CD4-positive, CD25-positive, alpha-beta regulatory T cell (primary cell): Measurements from ENCODE around the gene EFCAB5. TPM values are rescaled to one million over a fixed set of nuclear protein-coding genes. Genes with fewer than 3 reads are reported as not detected.
"Not testable (repeated sequence)": the region's sequence is repeated elsewhere in the genome, so short reads cannot be mapped to it uniquely, and the experiment has no call there.

Experiments
- ATAC-seq, 2 donors: fragments of 150-1000 bp; cut with Tn5 transposase; one replicate each; pipeline ENCODE4 v1.10.0; 2021; ENCODE audit warnings: low read depth in 2 of 2, moderate number of reproducible peaks in 2 of 2, moderate library complexity in 1 of 2
- DNase-seq, 3 donors: peaks; one replicate each; pipeline versions ENCODE4 v3.0.0 to v3.0.0-alpha.2; 2012 to 2022; ENCODE audit warnings: mixed read lengths in 1 of 3
- H3K27ac ChIP-seq: one replicate; pipeline ENCODE4 v1.7.0; 2013; ENCODE audit warnings: mild to moderate bottlenecking, low read length; ENCODE audit not compliant: insufficient read depth, poor library complexity, severe bottlenecking
- H3K27me3 ChIP-seq: one replicate; pipeline ENCODE4 v1.7.0; 2013; ENCODE audit warnings: low read length; ENCODE audit not compliant: control insufficient read depth, insufficient read depth
- H3K36me3 ChIP-seq: one replicate; pipeline ENCODE4 v1.7.0; 2013; ENCODE audit warnings: mild to moderate bottlenecking, low read length, moderate library complexity; ENCODE audit not compliant: control insufficient read depth, insufficient read depth
- H3K4me1 ChIP-seq: 2 replicates; pipeline ENCODE4 v1.7.0; 2013; ENCODE audit warnings: mild to moderate bottlenecking, low read length; ENCODE audit not compliant: insufficient read depth, control insufficient read depth, poor library complexity, severe bottlenecking
- H3K4me3 ChIP-seq: one replicate; pipeline ENCODE4 v1.7.0; 2013; ENCODE audit warnings: low read depth, mild to moderate bottlenecking, low read length, moderate library complexity
- H3K9me3 ChIP-seq, 2 experiments: 1 replicate in 1 of 2; 2 replicates in 1 of 2; pipeline ENCODE4 v1.7.0; 2013; ENCODE audit warnings: low read length in 2 of 2, mild to moderate bottlenecking in 1 of 2, moderate library complexity in 1 of 2; ENCODE audit not compliant: control insufficient read depth in 2 of 2
- H3K27ac Mint-ChIP-seq, 3 donors: one replicate each; pipeline ENCODE4 v1.8.0; 2020 to 2022; ENCODE audit warnings: mild to moderate bottlenecking in 3 of 3, mixed read lengths in 3 of 3, moderate library complexity in 2 of 3
- H3K27me3 Mint-ChIP-seq: one replicate; pipeline ENCODE4 v1.8.0; 2022; ENCODE audit warnings: mild to moderate bottlenecking, mixed read lengths
- H3K36me3 Mint-ChIP-seq: one replicate; pipeline ENCODE4 v1.8.0; 2020; ENCODE audit warnings: mixed read lengths
- H3K4me1 Mint-ChIP-seq, 4 donors: one replicate each; pipeline ENCODE4 v1.8.0; 2020 to 2022; ENCODE audit warnings: mixed read lengths in 4 of 4, mild to moderate bottlenecking in 1 of 4
- H3K4me3 Mint-ChIP-seq, 4 donors: one replicate each; pipeline ENCODE4 v1.8.0; 2020 to 2022; ENCODE audit warnings: mild to moderate bottlenecking in 4 of 4, mixed read lengths in 4 of 4, moderate library complexity in 3 of 4
- H3K9me3 Mint-ChIP-seq, 7 donors: one replicate each; pipeline ENCODE4 v1.8.0; 2020 to 2022; ENCODE audit warnings: mixed read lengths in 7 of 7, mild to moderate bottlenecking in 3 of 7, moderate library complexity in 2 of 7
- polyA plus RNA-seq, 4 donors: library from polyadenylated mRNA; unstranded; fragments of 300-500 nt; fragmentation: Illumina TruSeq; gene quantifications; one replicate each; pipeline ENCODE4 v1.2.3, GENCODE V29; 2021
- total RNA-seq: library from RNA; stranded (reverse); gene quantifications from one replicate; pipeline ENCODE4 v1.2.3, GENCODE V29; 2022

The EFCAB5 gene
- total and polyA plus RNA-seq, 5 donors from 2014 or later = 0.21 to 2.1 (median 0.36) TPM

DNA sequence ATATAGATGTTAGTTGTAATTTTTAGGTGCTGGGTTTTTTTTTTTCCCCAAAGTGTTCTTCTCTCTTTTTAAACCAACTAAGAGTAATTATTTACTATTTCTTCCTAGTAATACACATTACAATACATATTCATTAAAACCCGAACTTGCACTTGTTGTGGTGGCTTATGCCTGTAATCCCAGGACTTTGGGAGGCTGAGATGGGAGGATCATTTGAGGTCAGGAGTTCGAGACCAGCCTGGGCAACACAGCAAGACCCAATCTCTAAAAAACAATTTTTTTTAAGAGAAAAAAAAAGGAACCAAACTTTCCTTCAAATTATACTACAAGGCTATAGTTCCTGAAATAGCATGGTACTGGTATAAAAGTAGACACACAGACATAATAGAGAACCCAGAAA, 3.8 kb downstream of the EFCAB5 start:
- H3K4me3 Mint-ChIP-seq = no peak overlapping the region
- no peak for DNase-seq
- Histone ChIP-seq H3K4me3 (no peak overlapping the region), H3K27ac (no peak overlapping the region), H3K36me3 (no peaks in the 10 kb centered on the region), H3K4me1 (no peaks in the 10 kb centered on the region), H3K27me3 (no peaks in the 10 kb centered on the region), H3K9me3 (no peaks in the 10 kb centered on the region)
- no peak overlapping the region for H3K27ac Mint-ChIP-seq
- H3K27me3 Mint-ChIP-seq = no peaks in the 10 kb centered on the region
- no peaks in the 10 kb centered on the region for H3K36me3 Mint-ChIP-seq
- no peak for ATAC-seq
- no peaks in the 10 kb centered on the region for H3K9me3 Mint-ChIP-seq
- H3K4me1 Mint-ChIP-seq = peaks cover 0 to 5% (median 4%) of the 10 kb centered on the region in 4 donors

GRCh38 chr17:29948448-29949215, 7.2 kb downstream of the EFCAB5 start:
- Mint-ChIP-seq H3K9me3 (peaks cover 0 to 6% (median 1%) of the 10 kb centered on the region in 7 donors), H3K27me3 (no peaks in the 10 kb centered on the region), H3K36me3 (no peaks in the 10 kb centered on the region), H3K4me1 (peaks cover 0 to 5% (median 4%) of the 10 kb centered on the region in 4 donors), H3K27ac (no peak overlapping the region), H3K4me3 (no peak overlapping the region)
- DNase-seq (no peak), ATAC-seq (no peak)
- H3K36me3 ChIP-seq = no peaks in the 10 kb centered on the region
- no peaks in the 10 kb centered on the region for H3K4me1 ChIP-seq
- no peak overlapping the region for H3K4me3 ChIP-seq
- H3K27ac ChIP-seq = no peak overlapping the region
- no peaks in the 10 kb centered on the region for H3K27me3 ChIP-seq
- no peaks in the 10 kb centered on the region for H3K9me3 ChIP-seq

- ATAC-seq (no peak), DNase-seq (no peak)
- no peaks in the 10 kb centered on the region for H3K36me3 Mint-ChIP-seq
- no peaks in the 10 kb centered on the region for H3K27me3 Mint-ChIP-seq
- H3K27me3 ChIP-seq = no peaks in the 10 kb centered on the region
- H3K36me3 ChIP-seq = no peaks in the 10 kb centered on the region
- no peak overlapping the region for H3K4me3 Mint-ChIP-seq
- no peak overlapping the region for H3K27ac Mint-ChIP-seq
- peaks cover 0 to 8% (median 2%) of the 10 kb centered on the region in 7 donors for H3K9me3 Mint-ChIP-seq
- peaks cover 0 to 5% (median 4%) of the 10 kb centered on the region in 4 donors for H3K4me1 Mint-ChIP-seq
- H3K9me3 ChIP-seq = peaks cover 0 to 5% of the 10 kb centered on the region in 2 experiments
- no peak overlapping the region for H3K4me3 ChIP-seq
- H3K27ac ChIP-seq = no peak overlapping the region
- no peaks in the 10 kb centered on the region for H3K4me1 ChIP-seq
Observed at GRCh38 chr17:29949696-29950095, 8.3 kb downstream of the EFCAB5 start.

DNA sequence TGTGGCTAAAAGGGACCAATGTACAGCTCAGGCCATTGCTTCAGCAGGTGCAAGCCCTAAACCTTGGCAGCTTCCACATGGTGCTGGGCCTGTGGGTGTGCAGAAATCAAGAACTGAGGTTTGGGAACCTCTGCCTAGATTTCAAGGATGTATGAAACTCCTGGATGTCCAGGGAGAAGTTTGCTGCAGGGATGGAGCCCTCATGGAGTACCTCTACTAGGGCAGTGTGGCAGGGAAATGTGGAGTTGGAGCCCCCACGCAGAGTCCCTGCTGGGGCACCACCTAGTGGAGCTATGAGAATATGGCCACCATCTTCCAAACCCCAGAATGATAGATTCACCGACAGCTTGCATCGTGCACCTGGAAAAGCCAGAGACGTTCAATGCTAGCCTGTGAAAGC, 13.0 kb downstream of the EFCAB5 start:
- no peak for ATAC-seq
- no peak overlapping the region for H3K4me3 ChIP-seq
- H3K4me3 Mint-ChIP-seq = no peak overlapping the region
- H3K27me3 ChIP-seq = no peaks in the 10 kb centered on the region
- H3K4me1 ChIP-seq = no peaks in the 10 kb centered on the region
- H3K9me3 Mint-ChIP-seq = peaks cover 0 to 12% (median 5%) of the 10 kb centered on the region in 7 donors
- no peaks in the 10 kb centered on the region for H3K4me1 Mint-ChIP-seq
- no peaks in the 10 kb centered on the region for H3K36me3 Mint-ChIP-seq
- H3K9me3 ChIP-seq = peaks cover 0 to 5% of the 10 kb centered on the region in 2 experiments
- no peaks in the 10 kb centered on the region for H3K36me3 ChIP-seq
- DNase-seq = no peak
- no peak overlapping the region for H3K27ac Mint-ChIP-seq
- peaks cover 4% of the 10 kb centered on the region for H3K27me3 Mint-ChIP-seq
- H3K27ac ChIP-seq = no peak overlapping the region

DNA sequence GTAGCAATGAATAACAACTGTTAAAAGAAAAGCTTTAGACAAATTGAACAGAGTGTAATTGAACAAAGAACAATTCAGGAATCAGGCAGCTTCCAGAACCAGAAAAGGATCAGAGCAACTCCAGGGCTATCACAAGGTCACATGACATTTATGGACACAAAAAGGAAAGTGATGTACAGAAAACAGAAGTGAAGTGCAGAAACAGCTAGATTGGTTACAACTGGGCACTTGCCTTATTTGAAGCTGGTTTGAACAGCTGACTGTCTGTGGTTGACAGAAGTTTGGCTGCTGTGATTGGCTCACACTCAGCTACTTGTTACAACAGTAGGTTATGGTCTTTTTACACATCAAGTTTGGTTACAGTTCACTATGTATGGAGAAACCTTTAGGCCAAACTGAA, 14.8 kb downstream of the EFCAB5 start:
- DNase-seq (no peak), ATAC-seq (no peak)
- Histone ChIP-seq H3K27ac (no peak overlapping the region), H3K9me3 (peaks cover 0 to 5% of the 10 kb centered on the region in 2 experiments), H3K4me3 (no peak overlapping the region), H3K27me3 (no peaks in the 10 kb centered on the region), H3K4me1 (no peaks in the 10 kb centered on the region), H3K36me3 (no peaks in the 10 kb centered on the region)
- Mint-ChIP-seq H3K4me1 (no peaks in the 10 kb centered on the region), H3K27me3 (peaks cover 4% of the 10 kb centered on the region), H3K9me3 (peaks cover 0 to 12% (median 5%) of the 10 kb centered on the region in 7 donors), H3K27ac (no peak overlapping the region), H3K4me3 (peak overlapping the region in 1 of 4 donors; percentile 22), H3K36me3 (no peaks in the 10 kb centered on the region)

- not testable (repeated sequence) for H3K4me1 Mint-ChIP-seq, H3K27me3 ChIP-seq, H3K9me3 ChIP-seq, H3K4me3 ChIP-seq, H3K27ac Mint-ChIP-seq, DNase-seq, H3K4me1 ChIP-seq, H3K36me3 Mint-ChIP-seq, H3K27me3 Mint-ChIP-seq, ATAC-seq, H3K36me3 ChIP-seq, H3K27ac ChIP-seq
- peak overlapping the region in 1 of 4 donors; percentile 8 for H3K4me3 Mint-ChIP-seq
- peaks cover 0 to 12% (median 6%) of the 10 kb centered on the region in 7 donors for H3K9me3 Mint-ChIP-seq
Observed at GRCh38 chr17:29957488-29957887, 16.1 kb downstream of the EFCAB5 start.

DNA sequence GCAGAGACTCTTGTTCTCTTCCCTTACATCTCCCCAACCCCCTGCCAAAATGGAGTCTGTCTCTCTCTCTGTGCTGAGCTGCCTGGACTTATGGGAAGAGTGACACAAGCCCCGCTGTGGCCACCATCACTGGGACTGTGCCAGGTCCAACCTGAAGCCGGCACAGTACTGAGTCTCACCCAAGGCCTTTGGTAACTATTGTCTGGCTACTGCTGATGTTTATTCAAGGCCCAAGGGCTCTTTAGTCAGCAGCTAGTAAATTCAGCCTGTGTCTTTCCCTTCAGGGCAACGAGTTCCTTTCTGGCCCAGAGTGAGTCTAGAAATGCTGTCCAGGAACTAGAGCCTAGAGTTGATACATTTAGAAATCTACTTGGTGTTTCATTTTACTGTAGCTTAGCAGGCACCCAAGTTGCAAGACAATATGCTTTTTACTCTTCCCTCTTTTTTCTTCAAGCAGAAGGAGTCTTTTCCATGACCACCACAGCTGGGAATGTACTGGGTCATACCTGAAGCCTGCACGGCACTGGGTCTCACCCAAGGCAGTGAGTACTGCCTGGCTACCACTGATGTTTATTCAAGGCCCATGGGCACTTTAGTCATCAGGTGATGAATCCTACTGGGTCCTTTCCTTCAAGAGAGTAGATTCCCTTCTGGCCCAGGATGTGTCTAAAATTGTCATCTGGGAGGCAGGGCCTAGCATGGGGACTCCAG, 17.7 kb downstream of the EFCAB5 start:
- Histone ChIP-seq H3K27ac (no peak overlapping the region), H3K9me3 (peaks cover 0 to 4% of the 10 kb centered on the region in 2 experiments), H3K4me3 (no peak overlapping the region), H3K27me3 (no peaks in the 10 kb centered on the region), H3K36me3 (no peaks in the 10 kb centered on the region), H3K4me1 (no peaks in the 10 kb centered on the region)
- Mint-ChIP-seq H3K9me3 (peaks cover 0 to 8% (median 6%) of the 10 kb centered on the region in 7 donors), H3K4me3 (no peak overlapping the region), H3K27ac (no peak overlapping the region), H3K4me1 (no peaks in the 10 kb centered on the region), H3K36me3 (no peaks in the 10 kb centered on the region), H3K27me3 (peaks cover 8% of the 10 kb centered on the region)
- ATAC-seq = no peak
- no peak for DNase-seq
